Measurements from ENCODE around the gene MALSU1.

Gene MALSU1

GRCh38 chr7:23336086-23336485 is 36.9 kb downstream of the MALSU1 start:
- no peak for TF ChIP-seq ZNF274 (IDR thresholded peaks at IDR 0.05; ENCODE audit: low read depth, low read length)
- H3K4me3 ChIP-seq (ENCODE audit: low read length), result no peak overlapping the region

GRCh38 chr7:23336799-23337283 is 37.7 kb downstream of the MALSU1 start:
- no peak overlapping the region for H3K4me3 ChIP-seq (ENCODE audit: low read length)
- no peak for TF ChIP-seq ZNF274 (IDR thresholded peaks at IDR 0.05; ENCODE audit: low read depth, low read length)

GRCh38 chr7:23337374-23337773 is 38.2 kb downstream of the MALSU1 start:
- H3K4me3 ChIP-seq (ENCODE audit: low read length), result no peak overlapping the region
- no peak for TF ChIP-seq ZNF274 (IDR thresholded peaks at IDR 0.05; ENCODE audit: low read depth, low read length)

GRCh38 chr7:23338439-23338838 is 39.3 kb downstream of the MALSU1 start:
- H3K4me3 ChIP-seq (ENCODE audit: low read length), result no peak overlapping the region
- TF ChIP-seq ZNF274 (IDR thresholded peaks at IDR 0.05; ENCODE audit: low read depth, low read length), result no peak

- TF ChIP-seq ZNF274 (IDR thresholded peaks at IDR 0.05; ENCODE audit: low read depth, low read length), result no peak
- H3K4me3 ChIP-seq (ENCODE audit: low read length), result no peak overlapping the region
These were observed 39.7 kb downstream of the MALSU1 start for GRCh38 chr7:23338863-23339262.

GRCh38 chr7:23341846-23342598 is 42.9 kb downstream of the MALSU1 start:
- no peak overlapping the region for H3K4me3 ChIP-seq (ENCODE audit: low read length)
- no peak for TF ChIP-seq ZNF274 (IDR thresholded peaks at IDR 0.05; ENCODE audit: low read depth, low read length)

- H3K4me3 ChIP-seq (ENCODE audit: low read length), result no peak overlapping the region
- TF ChIP-seq ZNF274 (IDR thresholded peaks at IDR 0.05; ENCODE audit: low read depth, low read length), result no peak
These were observed 44.0 kb downstream of the MALSU1 start for GRCh38 chr7:23343102-23343501.

GRCh38 chr7:23343806-23344475 is 44.8 kb downstream of the MALSU1 start:
- TF ChIP-seq ZNF274 (IDR thresholded peaks at IDR 0.05; ENCODE audit: low read depth, low read length), result no peak
- H3K4me3 ChIP-seq (ENCODE audit: low read length), result no peak overlapping the region

GRCh38 chr7:23345601-23346000 is 46.5 kb downstream of the MALSU1 start:
- H3K4me3 ChIP-seq (ENCODE audit: low read length), result no peak overlapping the region
- TF ChIP-seq ZNF274 (IDR thresholded peaks at IDR 0.05; ENCODE audit: low read depth, low read length), result no peak

- H3K4me3 ChIP-seq (ENCODE audit: low read length), result peak overlapping the region; percentile 67; the same call in 1 of the 2 replicates
- no peak for TF ChIP-seq ZNF274 (IDR thresholded peaks at IDR 0.05; ENCODE audit: low read depth, low read length)
These were observed 47.2 kb downstream of the MALSU1 start for GRCh38 chr7:23346316-23346715.

- no peak for TF ChIP-seq ZNF274 (IDR thresholded peaks at IDR 0.05; ENCODE audit: low read depth, low read length)
- H3K4me3 ChIP-seq (ENCODE audit: low read length), result no peak overlapping the region; the same call in 1 of the 2 replicates
These were observed 48.0 kb downstream of the MALSU1 start for GRCh38 chr7:23347033-23347681.

GRCh38 chr7:23347682-23348180 is 48.6 kb downstream of the MALSU1 start:
- no peak overlapping the region for H3K4me3 ChIP-seq (ENCODE audit: low read length)
- no peak for TF ChIP-seq ZNF274 (IDR thresholded peaks at IDR 0.05; ENCODE audit: low read depth, low read length)

- TF ChIP-seq ZNF274 (IDR thresholded peaks at IDR 0.05; ENCODE audit: low read depth, low read length), result no peak
- no peak overlapping the region for H3K4me3 ChIP-seq (ENCODE audit: low read length)
These were observed 50.5 kb downstream of the MALSU1 start for GRCh38 chr7:23349484-23350157.

- TF ChIP-seq ZNF274 (IDR thresholded peaks at IDR 0.05; ENCODE audit: low read depth, low read length), result no peak
- no peak overlapping the region for H3K4me3 ChIP-seq (ENCODE audit: low read length)
These were observed 51.3 kb downstream of the MALSU1 start for GRCh38 chr7:23350466-23350865.
